NCI-H187 treated with DMSO at 0.1 percent for 48 hours (cell line): ENCODE data around the gene TRANK1.
A peak's percentile ranks its signal among the peaks of the same experiment; 100 is the strongest.

ENCODE experiments used
- DNase-seq: peaks from one replicate; lab custom pipeline; 2025; lab: John Stamatoyannopoulos, UW

TRANK1 gene

GRCh38 chr3:36846406-36846805 lies 98.4 kb downstream of the TRANK1 start:
- DNase-seq, result no peak

- no peak for DNase-seq
Observed at GRCh38 chr3:36843065-36844051, 101.5 kb downstream of the TRANK1 start.

GRCh38 chr3:36842275-36842674 lies 102.6 kb downstream of the TRANK1 start:
- DNase-seq, result no peak

- DNase-seq, result no peak
Observed at GRCh38 chr3:36840453-36840921, 104.4 kb downstream of the TRANK1 start.

- no peak for DNase-seq
Observed at GRCh38 chr3:36837089-36837488, 107.8 kb downstream of the TRANK1 start.

- no peak for DNase-seq
Observed at GRCh38 chr3:36833160-36833814, 111.6 kb downstream of the TRANK1 start.

- DNase-seq, result no peak
Observed at GRCh38 chr3:36832406-36832805, 112.4 kb downstream of the TRANK1 start.

GRCh38 chr3:36827133-36827532 lies 117.7 kb downstream of the TRANK1 start:
- DNase-seq, result no peak

GRCh38 chr3:36826240-36826639 lies 118.6 kb downstream of the TRANK1 start:
- no peak for DNase-seq

GRCh38 chr3:36824443-36824842 lies 120.4 kb downstream of the TRANK1 start:
- no peak for DNase-seq

- DNase-seq, result no peak
Observed at GRCh38 chr3:36823806-36824205, 121.0 kb downstream of the TRANK1 start.

GRCh38 chr3:36820083-36820482 lies 124.8 kb downstream of the TRANK1 start:
- DNase-seq, result no peak

GRCh38 chr3:36817806-36818533 lies 126.9 kb downstream of the TRANK1 start:
- no peak for DNase-seq

- DNase-seq, result no peak
Observed at GRCh38 chr3:36815375-36815774, 129.5 kb downstream of the TRANK1 start.

GRCh38 chr3:36814776-36815175 lies 130.1 kb downstream of the TRANK1 start:
- no peak for DNase-seq

- no peak for DNase-seq
Observed at GRCh38 chr3:36814066-36814717, 130.7 kb downstream of the TRANK1 start.

GRCh38 chr3:36813305-36813704 lies 131.5 kb downstream of the TRANK1 start:
- DNase-seq, result no peak

GRCh38 chr3:36812240-36812639 lies 132.6 kb downstream of the TRANK1 start:
- DNase-seq, result no peak

GRCh38 chr3:36811768-36812167 lies 133.1 kb downstream of the TRANK1 start:
- no peak for DNase-seq

GRCh38 chr3:36804295-36805055 lies 140.4 kb downstream of the TRANK1 start:
- DNase-seq, result peak; percentile 27
